HCT116 (cell line): ENCODE results near the gene NME9.

ENCODE experiments used
- CEBPB ChIP-seq: IDR thresholded peaks from 2 replicates; pipeline ENCODE4 v1.6.1; 2012; ENCODE audit warnings: low read depth
- ELF1 ChIP-seq: IDR thresholded peaks from 2 replicates; pipeline ENCODE4 v1.6.1; 2012; ENCODE audit warnings: low read depth, borderline replicate concordance
- MAX ChIP-seq: IDR thresholded peaks from 2 replicates; pipeline ENCODE4 v1.6.1; 2012
- POLR2A ChIP-seq: IDR thresholded peaks from 2 replicates; pipeline ENCODE4 v1.7.0; 2011; ENCODE audit warnings: borderline replicate concordance; ENCODE audit not compliant: insufficient read depth, insufficient read length; ENCODE audit errors: extremely low read depth
- POLR2AphosphoS5 ChIP-seq: IDR thresholded peaks from 2 replicates; pipeline ENCODE4 v1.6.1; 2011; ENCODE audit warnings: mild to moderate bottlenecking, low read depth, low read length, moderate library complexity
- REST ChIP-seq: IDR thresholded peaks from 2 replicates; pipeline ENCODE4 v1.6.1; 2012; ENCODE audit warnings: low read depth
- SIN3A ChIP-seq: IDR thresholded peaks from 2 replicates; pipeline ENCODE4 v1.6.1; 2012; ENCODE audit warnings: low read depth
- ZFX ChIP-seq: fragments of 450-650 bp; IDR thresholded peaks from 2 replicates; pipeline ENCODE4 v1.6.1; 2017
- ZNF274 ChIP-seq: fragments of 200-500 bp; sonication (Bioruptor generic); IDR thresholded peaks from 2 replicates; pipeline ENCODE4 v1.6.1; 2014; ENCODE audit warnings: mild to moderate bottlenecking, low read depth, low read length, inconsistent platforms
- TF ChIP-seq, protein P1 (sequence below), 3 experiments: fragments of 200-600 bp in 1 of 3; sonication (generic) in 1 of 3; IDR thresholded peaks in 2 of 3; conservative IDR thresholded peaks in 1 of 3; 2 replicates each; pipeline ENCODE4 v1.5.1; 2012 to 2017; ENCODE audit warnings: low read depth in 2 of 3, low read length in 2 of 3, antibody characterized with exemption in 1 of 3, borderline replicate concordance in 1 of 3, control low read depth in 1 of 3, mild to moderate bottlenecking in 1 of 3, mixed read lengths in 1 of 3, mixed run types in 1 of 3, moderate library complexity in 1 of 3; ENCODE audit not compliant: insufficient read depth in 1 of 3

DNA sequence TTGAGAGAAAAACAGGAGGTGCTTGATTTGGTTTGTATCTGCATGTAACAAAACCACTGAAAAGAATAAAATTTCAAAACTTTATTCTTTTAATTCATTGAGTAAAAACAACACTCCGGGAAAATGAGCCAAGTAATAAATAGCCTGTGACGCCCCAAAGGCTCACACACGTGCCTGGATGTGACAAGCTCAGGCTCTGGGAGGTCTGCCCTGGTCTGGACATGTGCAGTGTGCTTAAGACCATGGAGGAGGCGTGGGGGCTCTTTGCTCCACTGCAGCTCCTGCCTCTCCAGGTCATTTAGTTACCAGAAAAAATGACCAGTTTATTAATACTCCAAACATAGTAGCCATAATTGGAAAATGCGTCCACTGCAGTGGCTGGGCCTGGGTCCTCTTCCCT is 8.6 kb upstream of the NME9 start:
- no peak for TF ChIP-seq CEBPB
- no peak for TF ChIP-seq MAX
- no peak for TF ChIP-seq ZFX
- TF ChIP-seq, protein P1, sequence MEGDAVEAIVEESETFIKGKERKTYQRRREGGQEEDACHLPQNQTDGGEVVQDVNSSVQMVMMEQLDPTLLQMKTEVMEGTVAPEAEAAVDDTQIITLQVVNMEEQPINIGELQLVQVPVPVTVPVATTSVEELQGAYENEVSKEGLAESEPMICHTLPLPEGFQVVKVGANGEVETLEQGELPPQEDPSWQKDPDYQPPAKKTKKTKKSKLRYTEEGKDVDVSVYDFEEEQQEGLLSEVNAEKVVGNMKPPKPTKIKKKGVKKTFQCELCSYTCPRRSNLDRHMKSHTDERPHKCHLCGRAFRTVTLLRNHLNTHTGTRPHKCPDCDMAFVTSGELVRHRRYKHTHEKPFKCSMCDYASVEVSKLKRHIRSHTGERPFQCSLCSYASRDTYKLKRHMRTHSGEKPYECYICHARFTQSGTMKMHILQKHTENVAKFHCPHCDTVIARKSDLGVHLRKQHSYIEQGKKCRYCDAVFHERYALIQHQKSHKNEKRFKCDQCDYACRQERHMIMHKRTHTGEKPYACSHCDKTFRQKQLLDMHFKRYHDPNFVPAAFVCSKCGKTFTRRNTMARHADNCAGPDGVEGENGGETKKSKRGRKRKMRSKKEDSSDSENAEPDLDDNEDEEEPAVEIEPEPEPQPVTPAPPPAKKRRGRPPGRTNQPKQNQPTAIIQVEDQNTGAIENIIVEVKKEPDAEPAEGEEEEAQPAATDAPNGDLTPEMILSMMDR (IDR thresholded peaks at IDR 0.05 in 2 of 3, conservative IDR thresholded peaks at IDR 0.05 in 1 of 3; ENCODE audit: borderline replicate concordance in 1 of 3, insufficient read depth in 1 of 3, low read depth in 2 of 3, low read length in 2 of 3) = no peak
- no peak for TF ChIP-seq SIN3A
- TF ChIP-seq REST = no peak
- TF ChIP-seq ZNF274 = no peak
- no peak for TF ChIP-seq ELF1
- TF ChIP-seq POLR2A = no peak
- no peak for TF ChIP-seq POLR2AphosphoS5
